Measurements from ENCODE around the gene SGPP2. TPM values are rescaled to one million over a fixed set of nuclear protein-coding genes. Genes with fewer than 3 reads are reported as not detected.

SGPP2 gene
- total and polyA plus RNA-seq, 5 donors = 1.8 to 12.8 (median 4.7) TPM

DNA sequence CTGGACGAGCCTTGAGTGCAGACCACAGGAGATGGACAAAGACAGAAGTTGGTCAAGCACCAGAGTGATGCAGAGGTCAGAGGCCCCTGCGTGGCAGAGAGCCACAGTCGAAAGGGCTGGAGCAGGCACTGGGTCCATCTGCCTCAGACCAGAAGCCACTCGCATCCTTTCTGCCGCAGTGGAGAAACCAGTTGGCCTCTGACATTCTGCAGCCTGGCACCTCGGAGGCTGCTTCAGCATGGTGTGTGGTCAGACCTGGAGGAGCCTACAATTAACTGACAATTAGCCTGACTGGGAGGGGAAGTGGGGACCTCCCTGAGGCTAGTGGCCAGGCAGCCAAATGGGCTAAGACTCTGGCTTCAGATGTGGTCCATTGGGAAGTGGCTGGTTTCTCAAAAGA is 111.1 kb downstream of the SGPP2 start:
- intact Hi-C loops (cut with DNase I) = no loop called here
- WGBS = 81% methylated on average over 6 of the region's 6 CpGs
- no peak for ATAC-seq
- no peaks in the 10 kb centered on the region for H3K27me3 ChIP-seq (ENCODE audit: control insufficient read depth, insufficient read depth)
- no peak for DNase-seq
- no peaks in the 10 kb centered on the region for H3K9me3 ChIP-seq (ENCODE audit: control insufficient read depth, low read length)
- H3K4me3 ChIP-seq (ENCODE audit: low read length) = no peak overlapping the region
- H3K27ac ChIP-seq (ENCODE audit: low read length) = no peak overlapping the region
- no peaks in the 10 kb centered on the region for H3K4me1 ChIP-seq (ENCODE audit: control insufficient read depth, insufficient read depth, low read length)

DNA sequence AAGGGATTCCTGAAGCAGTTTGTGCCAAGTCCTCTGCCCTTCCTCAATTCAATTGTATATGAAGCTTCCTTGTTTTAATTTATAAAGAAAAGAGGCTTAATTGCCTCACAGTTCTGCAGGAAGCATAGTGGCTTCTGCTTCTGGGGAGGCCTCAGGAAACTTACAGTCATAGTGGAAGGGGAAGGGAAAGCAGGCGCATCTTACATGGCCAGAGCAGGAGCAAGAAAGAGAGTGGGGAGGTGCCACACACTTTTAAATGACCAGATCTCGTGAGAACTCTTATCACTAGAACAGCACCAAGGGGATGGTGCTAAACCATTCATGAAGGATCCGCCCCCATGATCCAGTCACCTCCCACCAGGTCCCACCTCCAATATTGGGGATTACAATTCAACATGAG is 114.2 kb downstream of the SGPP2 start:
- H3K9me3 ChIP-seq (ENCODE audit: control insufficient read depth, low read length) = no peaks in the 10 kb centered on the region
- WGBS = 78% methylated on average over 3 of the region's 3 CpGs
- no peaks in the 10 kb centered on the region for H3K4me1 ChIP-seq (ENCODE audit: control insufficient read depth, insufficient read depth, low read length)
- no peak overlapping the region for H3K4me3 ChIP-seq (ENCODE audit: low read length)
- DNase-seq (no peak), ATAC-seq (no peak)
- H3K27ac ChIP-seq (ENCODE audit: low read length) = no peak overlapping the region
- no peaks in the 10 kb centered on the region for H3K27me3 ChIP-seq (ENCODE audit: control insufficient read depth, insufficient read depth)
- intact Hi-C loops (cut with DNase I) = no loop called here

DNA sequence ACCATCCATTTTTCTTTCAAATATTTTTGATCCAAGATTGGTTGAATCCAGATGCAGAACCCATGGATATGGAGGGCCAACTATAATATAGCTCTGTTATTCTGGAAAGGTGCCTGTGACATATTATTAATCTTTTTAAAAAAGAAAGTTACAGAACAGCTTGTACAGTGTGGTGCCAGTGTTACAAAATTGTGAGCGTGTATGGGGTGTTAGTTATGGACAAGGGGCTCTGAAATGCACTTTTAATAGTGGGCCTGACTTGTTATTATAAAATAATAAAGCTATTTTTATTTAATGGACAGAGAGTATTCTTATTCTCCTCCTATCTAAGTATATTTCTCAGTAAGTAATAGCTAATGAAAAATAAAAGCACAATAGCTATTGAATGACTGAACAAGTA is 120.3 kb downstream of the SGPP2 start:
- DNase-seq (no peak), ATAC-seq (no peak)
- no peaks in the 10 kb centered on the region for H3K4me1 ChIP-seq (ENCODE audit: control insufficient read depth, insufficient read depth, low read length)
- H3K4me3 ChIP-seq (ENCODE audit: low read length) = no peak overlapping the region
- no peaks in the 10 kb centered on the region for H3K27me3 ChIP-seq (ENCODE audit: control insufficient read depth, insufficient read depth)
- no peaks in the 10 kb centered on the region for H3K9me3 ChIP-seq (ENCODE audit: control insufficient read depth, low read length)
- 81% methylated on average over 1 of the region's 1 CpG for WGBS
- intact Hi-C loops (cut with DNase I) = no loop called here
- H3K27ac ChIP-seq (ENCODE audit: low read length) = no peak overlapping the region

DNA sequence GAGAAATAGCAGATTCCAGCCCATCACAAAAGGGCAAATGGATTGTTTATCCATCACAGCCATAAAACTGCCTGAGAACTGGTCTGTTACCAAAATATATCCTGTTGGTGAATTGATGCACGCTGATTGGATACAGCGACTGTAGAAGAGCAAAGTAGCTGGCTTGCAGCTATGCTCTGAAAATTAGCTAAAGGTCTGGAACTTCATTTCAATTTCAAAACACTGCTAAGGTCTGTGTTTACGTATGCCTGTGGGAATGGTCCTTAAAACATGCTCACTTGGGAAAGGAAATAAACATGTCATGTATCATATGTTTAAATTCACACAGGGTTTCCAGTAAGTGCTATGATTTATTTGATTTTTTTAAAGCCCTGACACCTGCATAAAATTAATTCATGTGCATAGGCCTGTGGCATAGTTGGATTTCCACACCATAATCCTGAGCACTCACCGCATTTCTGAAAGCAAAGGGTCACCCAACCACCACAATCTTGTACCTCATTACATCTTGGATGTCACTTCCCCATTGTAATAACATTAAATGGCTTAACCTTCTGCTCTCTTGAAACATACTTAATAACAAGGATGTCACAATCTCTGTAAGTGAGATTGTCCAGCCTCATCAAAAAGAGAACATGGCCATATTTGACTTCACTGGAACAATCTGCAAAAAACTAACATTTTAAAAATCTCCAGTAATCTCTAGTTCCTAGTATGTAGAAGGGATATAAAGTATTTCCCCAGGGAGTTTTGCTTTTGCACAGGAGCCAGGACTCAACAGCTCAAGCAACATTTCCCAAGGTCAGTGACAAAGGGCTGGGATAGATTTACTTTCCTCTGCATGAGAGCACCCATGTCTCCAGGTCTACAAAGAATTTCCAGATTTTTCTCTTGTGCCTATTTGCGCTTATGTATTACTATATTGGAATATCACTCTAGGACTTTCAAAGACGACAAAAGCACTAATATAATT is 121.8 kb downstream of the SGPP2 start:
- ATAC-seq (no peak), DNase-seq (no peak)
- WGBS = 81% methylated on average over 6 of the region's 6 CpGs
- H3K9me3 ChIP-seq (ENCODE audit: control insufficient read depth, low read length) = no peaks in the 10 kb centered on the region
- H3K27ac ChIP-seq (ENCODE audit: low read length) = no peak overlapping the region
- H3K4me3 ChIP-seq (ENCODE audit: low read length) = no peak overlapping the region
- intact Hi-C loops (cut with DNase I) = no loop called here
- no peaks in the 10 kb centered on the region for H3K27me3 ChIP-seq (ENCODE audit: control insufficient read depth, insufficient read depth)
- H3K4me1 ChIP-seq (ENCODE audit: control insufficient read depth, insufficient read depth, low read length) = no peaks in the 10 kb centered on the region

DNA sequence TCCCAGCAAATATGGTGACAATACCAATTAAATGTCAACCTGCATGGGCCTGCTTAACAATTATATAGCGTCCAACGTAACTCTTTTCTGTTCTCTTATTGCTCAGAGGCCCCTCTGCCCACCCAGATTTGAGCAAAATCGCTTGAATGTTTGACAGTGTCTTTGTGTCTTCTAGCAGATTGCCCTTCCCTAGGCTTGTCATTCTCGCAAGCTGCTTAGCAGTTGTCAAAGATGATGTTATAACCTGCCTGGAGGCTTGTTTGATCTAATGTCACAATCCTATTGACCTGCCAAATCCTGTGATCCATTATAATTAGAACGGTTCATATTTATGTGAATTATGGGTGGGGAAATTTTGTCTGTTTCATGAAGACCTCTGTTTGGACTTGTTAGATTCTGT is 122.7 kb downstream of the SGPP2 start:
- intact Hi-C loops (cut with DNase I) = no loop called here
- no peaks in the 10 kb centered on the region for H3K27me3 ChIP-seq (ENCODE audit: control insufficient read depth, insufficient read depth)
- no peaks in the 10 kb centered on the region for H3K4me1 ChIP-seq (ENCODE audit: control insufficient read depth, insufficient read depth, low read length)
- no peak overlapping the region for H3K27ac ChIP-seq (ENCODE audit: low read length)
- no peak for DNase-seq
- H3K9me3 ChIP-seq (ENCODE audit: control insufficient read depth, low read length) = no peaks in the 10 kb centered on the region
- 87% methylated on average over 5 of the region's 5 CpGs for whole genome bisulfite sequencing
- no peak overlapping the region for H3K4me3 ChIP-seq (ENCODE audit: low read length)
- ATAC-seq = no peak

DNA sequence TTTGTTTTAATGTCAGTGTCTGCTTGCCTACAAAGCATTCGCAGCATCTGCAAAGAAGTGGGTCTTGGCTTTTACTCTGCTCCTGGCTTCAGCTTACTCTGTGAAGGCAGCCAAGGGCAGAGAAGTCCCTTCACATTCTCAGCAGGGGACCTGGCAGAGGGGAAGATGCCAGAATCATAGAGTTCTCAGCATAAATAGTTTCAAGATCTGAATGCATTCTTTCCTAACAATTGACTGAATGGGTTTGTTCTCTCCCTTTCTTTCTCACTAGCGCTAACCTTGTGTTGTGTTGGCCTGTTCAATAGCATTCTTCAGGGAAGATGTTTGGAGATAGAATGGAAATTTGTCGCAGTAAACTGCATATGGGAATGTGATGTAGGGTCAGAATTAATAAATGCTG is 124.6 kb downstream of the SGPP2 start:
- no peak for ATAC-seq
- H3K4me1 ChIP-seq (ENCODE audit: control insufficient read depth, insufficient read depth, low read length) = no peaks in the 10 kb centered on the region
- 64% methylated on average over 3 of the region's 3 CpGs for WGBS
- DNase-seq = no peak
- no peak overlapping the region for H3K4me3 ChIP-seq (ENCODE audit: low read length)
- no peak overlapping the region for H3K27ac ChIP-seq (ENCODE audit: low read length)
- intact Hi-C loops (cut with DNase I) = no loop called here
- no peaks in the 10 kb centered on the region for H3K9me3 ChIP-seq (ENCODE audit: control insufficient read depth, low read length)
- no peaks in the 10 kb centered on the region for H3K27me3 ChIP-seq (ENCODE audit: control insufficient read depth, insufficient read depth)

DNA sequence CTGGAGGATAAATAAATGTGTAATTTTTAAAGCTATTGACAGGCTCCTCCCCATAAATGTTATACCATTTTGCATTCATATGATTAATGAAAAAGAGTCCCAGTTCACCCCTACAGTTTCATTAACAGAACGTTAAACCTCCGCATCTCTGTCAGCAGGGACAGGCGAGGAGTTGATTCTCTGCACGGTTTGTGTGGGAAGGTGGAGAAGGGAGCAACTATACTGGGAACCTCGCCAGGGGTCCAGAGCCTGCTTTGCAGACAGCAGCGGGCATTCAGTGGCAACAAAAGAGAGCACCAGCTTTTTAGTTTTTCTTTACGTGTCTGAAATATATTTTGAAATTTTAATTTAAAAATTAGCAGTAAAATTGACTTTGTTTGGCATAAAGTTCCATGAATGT is 130.2 kb downstream of the SGPP2 start:
- no peak for ATAC-seq
- WGBS = 30% methylated on average over 7 of the region's 7 CpGs
- intact Hi-C loops (cut with DNase I) = no loop called here
- H3K27me3 ChIP-seq (ENCODE audit: control insufficient read depth, insufficient read depth) = no peaks in the 10 kb centered on the region
- H3K4me1 ChIP-seq (ENCODE audit: control insufficient read depth, insufficient read depth, low read length) = no peaks in the 10 kb centered on the region
- H3K4me3 ChIP-seq (ENCODE audit: low read length) = no peak overlapping the region
- H3K9me3 ChIP-seq (ENCODE audit: control insufficient read depth, low read length) = no peaks in the 10 kb centered on the region
- H3K27ac ChIP-seq (ENCODE audit: low read length) = no peak overlapping the region
- DNase-seq = no peak

DNA sequence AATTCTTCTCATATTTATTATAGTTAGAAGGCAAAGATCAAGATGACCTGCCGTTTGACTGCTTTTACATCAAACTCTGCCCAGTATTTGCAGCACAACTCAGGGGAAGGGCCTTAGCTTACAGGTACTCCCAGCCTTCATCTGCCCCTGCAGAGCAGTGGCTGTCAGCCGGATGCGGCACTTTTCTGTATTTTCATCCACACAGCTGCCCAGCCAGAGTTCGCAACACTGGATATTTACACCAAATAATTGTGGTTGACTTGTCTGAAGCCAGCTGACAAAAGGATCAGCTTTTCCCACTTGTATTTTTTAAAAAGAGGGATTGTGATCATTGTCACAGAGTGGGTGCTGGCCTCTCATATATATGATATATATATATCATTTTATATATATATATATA is 136.8 kb downstream of the SGPP2 start:
- ATAC-seq = no peak
- WGBS = 98% methylated on average over 4 of the region's 4 CpGs
- DNase-seq = no peak
- H3K4me1 ChIP-seq (ENCODE audit: control insufficient read depth, insufficient read depth, low read length) = no peaks in the 10 kb centered on the region
- H3K27ac ChIP-seq (ENCODE audit: low read length) = no peak overlapping the region
- no peaks in the 10 kb centered on the region for H3K9me3 ChIP-seq (ENCODE audit: control insufficient read depth, low read length)
- H3K27me3 ChIP-seq (ENCODE audit: control insufficient read depth, insufficient read depth) = no peaks in the 10 kb centered on the region
- intact Hi-C loops (cut with DNase I) = loop anchor here in 3 of 4 donors (5.0 kb wide), 1 partner anchor 244 kb away; no protein-coding TSS in a partner anchor
- no peak overlapping the region for H3K4me3 ChIP-seq (ENCODE audit: low read length)

DNA sequence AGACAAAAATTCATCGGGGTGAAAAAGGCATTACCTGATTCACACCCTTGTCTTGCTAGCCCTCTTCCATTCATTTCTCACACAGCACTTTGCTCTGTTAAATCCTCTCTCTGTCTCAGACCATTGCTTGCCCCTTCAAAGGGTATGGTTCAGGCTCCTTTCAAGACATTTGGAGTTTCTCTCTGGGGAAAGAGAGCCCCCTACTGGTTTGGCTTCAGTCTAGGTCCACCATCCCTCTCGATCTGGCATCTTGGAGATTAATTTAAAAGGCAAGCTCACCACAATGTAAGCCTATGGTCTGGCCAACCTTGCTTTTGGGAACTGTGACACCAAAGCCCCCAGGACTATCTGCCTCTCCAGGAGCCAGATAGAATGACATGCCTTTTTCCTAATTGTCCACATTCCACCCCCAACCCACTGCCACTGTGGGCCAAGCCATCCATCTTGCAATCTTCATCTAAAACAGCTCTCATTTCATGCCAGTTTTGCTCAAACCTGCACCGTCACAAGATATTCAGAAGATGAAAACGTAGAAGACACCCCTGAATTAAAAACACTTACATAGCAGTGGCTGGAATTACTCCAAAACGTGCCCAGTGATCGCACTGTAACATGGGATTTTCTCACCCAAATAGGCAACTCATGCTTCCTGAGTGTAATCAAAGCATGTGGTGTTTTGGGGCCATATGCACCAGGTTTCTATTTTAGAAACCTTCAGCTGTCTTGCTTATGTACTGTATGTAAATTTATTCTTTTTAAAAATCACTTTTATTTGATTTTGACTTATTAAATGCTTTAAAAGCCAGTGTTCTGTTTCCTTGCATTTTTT is 137.7 kb downstream of the SGPP2 start:
- H3K9me3 ChIP-seq (ENCODE audit: control insufficient read depth, low read length) = no peaks in the 10 kb centered on the region
- no peaks in the 10 kb centered on the region for H3K4me1 ChIP-seq (ENCODE audit: control insufficient read depth, insufficient read depth, low read length)
- ATAC-seq (peak; percentile 47 to 65), DNase-seq (no peak)
- no peaks in the 10 kb centered on the region for H3K27me3 ChIP-seq (ENCODE audit: control insufficient read depth, insufficient read depth)
- no peak overlapping the region for H3K27ac ChIP-seq (ENCODE audit: low read length)
- intact Hi-C loops (cut with DNase I) = loop anchor here in 3 of 4 donors (5.0 kb wide), 1 partner anchor 245 kb away; no protein-coding TSS in a partner anchor
- H3K4me3 ChIP-seq (ENCODE audit: low read length) = no peak overlapping the region
- 55% methylated on average over 6 of the region's 6 CpGs for WGBS

DNA sequence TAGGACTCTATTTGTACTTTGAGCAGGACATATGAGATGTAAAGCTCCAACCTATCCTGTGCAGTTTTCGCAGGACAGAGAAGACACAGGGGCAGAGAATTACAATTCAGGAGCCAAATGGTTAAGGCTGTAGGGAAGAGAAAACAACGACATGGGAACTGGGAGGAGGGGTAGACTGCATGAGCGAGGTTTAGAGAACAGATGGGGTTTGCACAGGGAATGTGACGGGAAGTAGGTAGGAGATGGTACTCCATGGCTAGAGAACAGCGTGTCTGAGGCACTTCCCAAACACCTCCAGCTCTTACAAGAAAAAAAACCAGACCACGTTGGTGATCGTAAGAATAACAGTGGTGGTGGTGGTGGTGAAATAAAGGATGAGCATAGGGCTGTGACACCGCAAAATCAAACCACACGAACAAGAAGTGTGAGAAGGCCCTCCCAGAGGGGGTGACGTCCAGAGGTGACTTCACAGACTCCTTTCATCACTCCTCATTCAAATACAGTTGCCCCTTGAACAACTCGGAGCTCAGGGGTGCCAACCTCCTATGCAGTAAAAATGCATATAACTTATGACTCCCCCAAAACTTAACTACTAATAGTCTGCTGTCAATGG is 138.9 kb downstream of the SGPP2 start:
- Histone ChIP-seq H3K27me3 (ENCODE audit: control insufficient read depth, insufficient read depth) (no peaks in the 10 kb centered on the region), H3K9me3 (ENCODE audit: control insufficient read depth, low read length) (no peaks in the 10 kb centered on the region), H3K4me3 (ENCODE audit: low read length) (no peak overlapping the region), H3K4me1 (ENCODE audit: control insufficient read depth, insufficient read depth, low read length) (no peaks in the 10 kb centered on the region), H3K27ac (ENCODE audit: low read length) (no peak overlapping the region)
- no peak for DNase-seq
- intact Hi-C loops (cut with DNase I) = loop anchor here in 3 of 4 donors (5.0 kb wide), 1 partner anchor 246 kb away; no protein-coding TSS in a partner anchor
- no peak for ATAC-seq
- 62% methylated on average over 11 of the region's 11 CpGs for WGBS
